Natural killer cell (primary cell): Measurements from ENCODE around the gene HMGCL. TPM values are rescaled to one million over a fixed set of nuclear protein-coding genes. Genes with fewer than 3 reads are reported as not detected.

Experiments
- ATAC-seq, 3 donors: fragments of 150-1000 bp in 2 of 3; fragments of 200-7000 bp in 1 of 3; cut with Tn5 transposase; 1 replicate in 1 of 3; 2 replicates in 2 of 3; pipeline ENCODE4 v1.10.0; 2021; ENCODE audit warnings: mild to moderate bottlenecking in 2 of 3, moderate library complexity in 2 of 3
- DNase-seq, 2 donors: peaks; one replicate each; pipeline versions ENCODE4 v3.0.0 to v3.0.0-alpha.2; 2013 to 2021; ENCODE audit warnings: mixed read lengths in 1 of 2
- H3K27ac ChIP-seq: one replicate; pipeline ENCODE4 v1.5.1; 2013; ENCODE audit warnings: mild to moderate bottlenecking, low read length
- H3K27me3 ChIP-seq: one replicate; pipeline ENCODE4 v1.6.1; 2013; ENCODE audit warnings: low read length; ENCODE audit not compliant: control insufficient read depth, insufficient read depth
- H3K36me3 ChIP-seq: one replicate; pipeline ENCODE4 v1.6.1; 2013; ENCODE audit warnings: low read length; ENCODE audit not compliant: control insufficient read depth, insufficient read depth
- H3K4me1 ChIP-seq: one replicate; pipeline ENCODE4 v1.6.1; 2013; ENCODE audit warnings: low read length; ENCODE audit not compliant: control insufficient read depth, insufficient read depth
- H3K4me3 ChIP-seq: one replicate; pipeline ENCODE4 v1.5.1; 2013; ENCODE audit warnings: low read length
- H3K9me3 ChIP-seq: one replicate; pipeline ENCODE4 v1.6.1; 2013; ENCODE audit warnings: low read length; ENCODE audit not compliant: control insufficient read depth, insufficient read depth
- H3K27ac Mint-ChIP-seq, 2 donors: one replicate each; pipeline ENCODE4 v1.8.0; 2022; ENCODE audit warnings: mild to moderate bottlenecking in 2 of 2, mixed read lengths in 2 of 2, moderate library complexity in 1 of 2
- H3K27me3 Mint-ChIP-seq, 2 donors: one replicate each; pipeline ENCODE4 v1.8.0; 2022; ENCODE audit warnings: low read depth in 2 of 2, mixed read lengths in 2 of 2
- H3K36me3 Mint-ChIP-seq: one replicate; pipeline ENCODE4 v1.8.0; 2022; ENCODE audit warnings: mixed read lengths
- H3K4me1 Mint-ChIP-seq, 2 donors: one replicate each; pipeline ENCODE4 v1.8.0; 2022; ENCODE audit warnings: mixed read lengths in 2 of 2
- H3K4me3 Mint-ChIP-seq: one replicate; pipeline ENCODE4 v1.8.0; 2022; ENCODE audit warnings: mild to moderate bottlenecking, moderate library complexity, mixed read lengths
- H3K9me3 Mint-ChIP-seq, 2 donors: one replicate each; pipeline ENCODE4 v1.8.0; 2022; ENCODE audit warnings: mixed read lengths in 2 of 2
- WGBS: methylation state at CpG from one replicate; pipeline ENCODE4 v1.1.7; 2013; ENCODE audit warnings: missing lambda C conversion rate; ENCODE audit not compliant: insufficient coverage; 5-methylcytosine and 5-hydroxymethylcytosine counted together
- intact Hi-C: fragments of 100-400 bp; cut with micrococcal nuclease; formaldehyde crosslinking; loops from one replicate; pipeline ENCODE4 v1.14.2; 2022
- total RNA-seq, 4 donors: library from RNA; stranded (reverse); fragments of 120-200 nt in 1 of 4; gene quantifications; one replicate each; pipeline versions ENCODE4 v1.2.3 to v1.2.4, GENCODE V29; 2013 to 2022
- TF ChIP-seq, protein P1 (sequence below): fragments of 200-600 bp; IDR thresholded peaks from one replicate; pipeline ENCODE4 v1.8.0; 2022; ENCODE audit warnings: antibody characterized with exemption

HMGCL gene
- total RNA-seq, 3 donors from 2014 or later (not counting 1 experiment from before 2014, with no cell fraction given), result 16.8 to 26.9 (median 17.0) TPM

DNA sequence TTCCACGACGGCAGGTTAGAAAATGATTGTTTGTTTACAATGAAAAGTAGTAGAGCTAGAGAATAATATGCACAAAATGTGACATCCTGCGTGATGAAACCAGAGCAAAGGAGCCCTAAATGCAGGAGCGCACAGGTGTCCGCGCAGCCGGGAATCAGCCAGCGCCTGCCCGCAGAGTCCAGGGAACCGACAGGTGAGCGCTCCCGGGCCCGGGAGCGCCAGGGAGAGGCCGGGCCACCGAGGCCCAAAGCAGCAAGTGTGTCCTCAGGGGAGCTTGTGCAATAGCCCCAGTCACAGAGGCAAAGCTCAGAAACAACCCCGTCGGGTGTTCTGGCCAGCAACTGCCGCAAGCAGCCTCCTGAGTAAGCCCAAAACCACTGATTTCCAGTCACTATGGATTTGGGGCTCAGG lies 23.9 kb downstream of the HMGCL start:
- peaks cover 12% of the 10 kb centered on the region for H3K36me3 ChIP-seq
- Mint-ChIP-seq H3K9me3 (no peaks in the 10 kb centered on the region), H3K27me3 (no peaks in the 10 kb centered on the region), H3K4me1 (peaks cover 16 to 31% of the 10 kb centered on the region in 2 donors), H3K36me3 (no peaks in the 10 kb centered on the region), H3K27ac (peak overlapping the region; percentile 85 to 92), H3K4me3 (peak overlapping the region; percentile 94)
- no peaks in the 10 kb centered on the region for H3K9me3 ChIP-seq
- peak overlapping the region; percentile 77 for H3K4me3 ChIP-seq
- no peak for ATAC-seq
- peak overlapping the region; percentile 88 for H3K27ac ChIP-seq
- TF ChIP-seq, protein P1, sequence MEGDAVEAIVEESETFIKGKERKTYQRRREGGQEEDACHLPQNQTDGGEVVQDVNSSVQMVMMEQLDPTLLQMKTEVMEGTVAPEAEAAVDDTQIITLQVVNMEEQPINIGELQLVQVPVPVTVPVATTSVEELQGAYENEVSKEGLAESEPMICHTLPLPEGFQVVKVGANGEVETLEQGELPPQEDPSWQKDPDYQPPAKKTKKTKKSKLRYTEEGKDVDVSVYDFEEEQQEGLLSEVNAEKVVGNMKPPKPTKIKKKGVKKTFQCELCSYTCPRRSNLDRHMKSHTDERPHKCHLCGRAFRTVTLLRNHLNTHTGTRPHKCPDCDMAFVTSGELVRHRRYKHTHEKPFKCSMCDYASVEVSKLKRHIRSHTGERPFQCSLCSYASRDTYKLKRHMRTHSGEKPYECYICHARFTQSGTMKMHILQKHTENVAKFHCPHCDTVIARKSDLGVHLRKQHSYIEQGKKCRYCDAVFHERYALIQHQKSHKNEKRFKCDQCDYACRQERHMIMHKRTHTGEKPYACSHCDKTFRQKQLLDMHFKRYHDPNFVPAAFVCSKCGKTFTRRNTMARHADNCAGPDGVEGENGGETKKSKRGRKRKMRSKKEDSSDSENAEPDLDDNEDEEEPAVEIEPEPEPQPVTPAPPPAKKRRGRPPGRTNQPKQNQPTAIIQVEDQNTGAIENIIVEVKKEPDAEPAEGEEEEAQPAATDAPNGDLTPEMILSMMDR, result no peak
- no peaks in the 10 kb centered on the region for H3K27me3 ChIP-seq
- DNase-seq, result peak in 1 of 2 donors; percentile 16
- H3K4me1 ChIP-seq, result peaks cover 30% of the 10 kb centered on the region
- 55% methylated on average over 19 of the region's 19 CpGs for WGBS
- intact Hi-C loops, result loop anchor here (2.0 kb wide), 1 partner anchor 67 kb away; the partner anchor contains the start of gene FUCA1

- Histone ChIP-seq H3K27me3 (no peaks in the 10 kb centered on the region), H3K4me1 (peaks cover 30% of the 10 kb centered on the region), H3K27ac (peak within 1 kb of the TSS; percentile 88), H3K4me3 (peak within 1 kb of the TSS; percentile 93), H3K36me3 (peaks cover 15% of the 10 kb centered on the region), H3K9me3 (no peaks in the 10 kb centered on the region)
- peak within 1 kb of the TSS; percentile 94 for H3K4me3 Mint-ChIP-seq
- no peaks in the 10 kb centered on the region for H3K9me3 Mint-ChIP-seq
- DNase-seq (peak; percentile 93 to 98), ATAC-seq (peak; percentile 92 to 98 (median 93))
- intact Hi-C loops, result loop anchor here (1.0 to 2.0 kb wide), 2 partner anchors 25 to 68 kb away; partner anchors contain the start of genes FUCA1 and HMGCL
- no peaks in the 10 kb centered on the region for H3K27me3 Mint-ChIP-seq
- peaks cover 16 to 29% of the 10 kb centered on the region in 2 donors for H3K4me1 Mint-ChIP-seq
- H3K36me3 Mint-ChIP-seq, result no peaks in the 10 kb centered on the region
- under 1% methylated on average over 82 of the region's 82 CpGs for WGBS
- TF ChIP-seq, protein P1, result no peak
- peak within 1 kb of the TSS; percentile 85 to 92 for H3K27ac Mint-ChIP-seq
Measured at GRCh38 chr1:23800400-23801337, 24.6 kb downstream of the HMGCL start, which contains the start of gene GALE. GALE (minus strand) TSS chr1:23800754; CDS start chr1:23799007, 1,747 bp downstream.

DNA sequence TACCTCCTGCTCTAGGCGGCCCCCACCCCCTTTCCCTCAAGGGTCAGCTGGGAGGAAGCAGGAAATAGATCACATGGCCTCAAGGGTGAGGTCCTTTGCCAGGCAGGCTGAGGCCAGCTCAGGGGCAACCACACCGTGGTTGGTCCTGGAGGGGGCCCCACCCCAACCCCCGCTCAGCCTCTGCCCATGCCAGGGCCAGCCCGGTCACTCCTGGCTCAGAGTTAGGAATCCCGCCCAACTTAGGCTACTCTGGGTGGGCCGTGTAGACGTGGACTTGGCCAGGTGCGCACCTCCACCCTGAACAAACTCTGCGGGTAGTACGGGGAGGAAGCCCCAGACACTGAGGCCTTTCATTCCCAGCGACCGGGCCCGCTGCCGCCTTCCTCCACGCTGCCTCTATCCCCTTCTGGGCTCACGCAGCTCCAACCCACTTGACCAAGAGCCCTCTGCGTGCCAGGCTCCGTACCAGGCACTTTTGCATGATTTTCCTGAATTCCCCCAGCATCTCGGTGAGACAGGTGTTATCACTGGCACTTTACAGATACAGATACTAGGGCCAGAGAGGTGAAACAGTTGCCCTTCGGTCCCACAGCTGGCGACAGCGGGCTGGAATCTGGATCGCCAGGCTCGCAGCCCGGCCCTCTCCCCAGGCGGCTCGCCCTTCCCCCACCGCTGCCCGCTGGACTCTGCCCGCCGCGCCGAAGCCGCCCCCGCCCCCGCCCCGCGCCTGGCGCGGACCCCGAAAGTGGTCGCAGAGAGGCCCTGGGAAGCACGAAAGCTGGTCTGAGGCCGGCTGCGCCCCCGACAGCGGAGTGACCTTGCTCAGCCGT lies 25.4 kb downstream of the HMGCL start:
- H3K4me1 Mint-ChIP-seq, result peaks cover 16 to 35% of the 10 kb centered on the region in 2 donors
- H3K27me3 Mint-ChIP-seq, result no peaks in the 10 kb centered on the region
- 1% methylated on average over 48 of the region's 48 CpGs for WGBS
- H3K4me3 Mint-ChIP-seq, result peak overlapping the region; percentile 94
- Histone ChIP-seq H3K27me3 (no peaks in the 10 kb centered on the region), H3K4me3 (peak overlapping the region; percentile 93), H3K4me1 (peaks cover 30% of the 10 kb centered on the region), H3K36me3 (peaks cover 18% of the 10 kb centered on the region), H3K27ac (peak overlapping the region; percentile 70), H3K9me3 (no peaks in the 10 kb centered on the region)
- ATAC-seq (peak in 2 of 3 donors; percentile 13 to 30), DNase-seq (peak; percentile 46 to 51)
- no peaks in the 10 kb centered on the region for H3K36me3 Mint-ChIP-seq
- intact Hi-C loops, result loop anchor here (1.0 to 2.0 kb wide), 2 partner anchors 26 to 69 kb away; partner anchors contain the start of genes FUCA1 and HMGCL
- TF ChIP-seq, protein P1, result no peak
- H3K27ac Mint-ChIP-seq, result peak overlapping the region; percentile 85 to 92
- no peaks in the 10 kb centered on the region for H3K9me3 Mint-ChIP-seq
